Measurements from ENCODE around the gene CTAG1A.
A peak's percentile ranks its signal among the peaks of the same experiment; 100 is the strongest.
"Not testable (repeated sequence)": the region's sequence is repeated elsewhere in the genome, so short reads cannot be mapped to it uniquely, and the experiment has no call there.

Gene CTAG1A

GRCh38 chrX:154545673-154546274 is 39.2 kb upstream of the CTAG1A start:
- TF ChIP-seq, protein P1, sequence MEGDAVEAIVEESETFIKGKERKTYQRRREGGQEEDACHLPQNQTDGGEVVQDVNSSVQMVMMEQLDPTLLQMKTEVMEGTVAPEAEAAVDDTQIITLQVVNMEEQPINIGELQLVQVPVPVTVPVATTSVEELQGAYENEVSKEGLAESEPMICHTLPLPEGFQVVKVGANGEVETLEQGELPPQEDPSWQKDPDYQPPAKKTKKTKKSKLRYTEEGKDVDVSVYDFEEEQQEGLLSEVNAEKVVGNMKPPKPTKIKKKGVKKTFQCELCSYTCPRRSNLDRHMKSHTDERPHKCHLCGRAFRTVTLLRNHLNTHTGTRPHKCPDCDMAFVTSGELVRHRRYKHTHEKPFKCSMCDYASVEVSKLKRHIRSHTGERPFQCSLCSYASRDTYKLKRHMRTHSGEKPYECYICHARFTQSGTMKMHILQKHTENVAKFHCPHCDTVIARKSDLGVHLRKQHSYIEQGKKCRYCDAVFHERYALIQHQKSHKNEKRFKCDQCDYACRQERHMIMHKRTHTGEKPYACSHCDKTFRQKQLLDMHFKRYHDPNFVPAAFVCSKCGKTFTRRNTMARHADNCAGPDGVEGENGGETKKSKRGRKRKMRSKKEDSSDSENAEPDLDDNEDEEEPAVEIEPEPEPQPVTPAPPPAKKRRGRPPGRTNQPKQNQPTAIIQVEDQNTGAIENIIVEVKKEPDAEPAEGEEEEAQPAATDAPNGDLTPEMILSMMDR (IDR thresholded peaks at IDR 0.05; ENCODE audit: low read depth, low read length): no peak
- DNase-seq (ENCODE audit: extremely low read depth, low read depth): no peak

DNA sequence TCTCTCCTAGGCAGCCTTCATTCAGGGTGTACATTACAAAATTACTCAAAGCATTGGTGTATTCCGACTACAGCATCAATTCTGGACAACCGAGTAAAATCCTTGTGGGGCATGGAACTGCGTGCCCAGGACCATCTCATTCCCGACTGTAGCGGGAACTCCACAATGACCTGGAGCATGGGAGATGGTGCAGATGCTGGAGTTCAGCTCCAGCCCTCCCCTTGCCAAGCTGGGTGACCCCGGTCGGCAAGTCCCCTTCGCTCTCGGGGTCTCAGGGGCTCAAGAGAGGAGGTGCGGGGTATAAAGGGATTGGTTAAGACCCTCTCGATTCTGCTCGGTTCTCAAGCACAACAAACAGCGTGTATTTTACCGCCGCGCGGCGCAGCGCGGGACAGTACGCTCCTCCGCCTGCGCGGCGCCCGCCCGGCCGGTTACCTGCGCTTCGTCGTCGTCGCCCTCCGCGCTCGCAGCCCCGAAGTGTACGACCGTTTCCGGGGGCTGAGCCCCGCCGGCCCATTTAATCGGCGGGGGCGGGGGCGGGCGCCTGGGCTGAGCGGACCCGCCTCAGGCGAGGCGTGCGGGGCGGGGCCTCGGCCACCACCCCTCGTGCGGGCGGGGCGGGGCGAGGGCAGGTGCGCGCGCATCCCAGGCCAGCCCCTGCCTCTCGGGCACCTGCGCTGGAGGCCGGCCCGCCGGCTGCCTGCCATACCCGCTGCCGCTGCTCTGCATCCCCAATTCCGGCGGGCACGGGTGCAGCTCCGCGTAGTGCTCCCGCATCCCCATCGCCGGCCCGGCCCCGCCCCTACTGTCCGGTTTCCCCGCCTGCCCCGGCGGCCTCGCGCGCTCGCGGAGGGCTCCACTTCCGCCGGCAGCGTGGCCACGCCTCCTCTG is 38.3 kb upstream of the CTAG1A start, which contains the start of gene G6PD:
TSS of gene G6PD (minus strand) at position 493 of the 891 bp plus-strand sequence. CDS start 691 bp downstream, outside the sequence.
- DNase-seq (ENCODE audit: extremely low read depth, low read depth): no peak
- TF ChIP-seq, protein P1 (IDR thresholded peaks at IDR 0.05; ENCODE audit: low read depth, low read length): no peak

DNA sequence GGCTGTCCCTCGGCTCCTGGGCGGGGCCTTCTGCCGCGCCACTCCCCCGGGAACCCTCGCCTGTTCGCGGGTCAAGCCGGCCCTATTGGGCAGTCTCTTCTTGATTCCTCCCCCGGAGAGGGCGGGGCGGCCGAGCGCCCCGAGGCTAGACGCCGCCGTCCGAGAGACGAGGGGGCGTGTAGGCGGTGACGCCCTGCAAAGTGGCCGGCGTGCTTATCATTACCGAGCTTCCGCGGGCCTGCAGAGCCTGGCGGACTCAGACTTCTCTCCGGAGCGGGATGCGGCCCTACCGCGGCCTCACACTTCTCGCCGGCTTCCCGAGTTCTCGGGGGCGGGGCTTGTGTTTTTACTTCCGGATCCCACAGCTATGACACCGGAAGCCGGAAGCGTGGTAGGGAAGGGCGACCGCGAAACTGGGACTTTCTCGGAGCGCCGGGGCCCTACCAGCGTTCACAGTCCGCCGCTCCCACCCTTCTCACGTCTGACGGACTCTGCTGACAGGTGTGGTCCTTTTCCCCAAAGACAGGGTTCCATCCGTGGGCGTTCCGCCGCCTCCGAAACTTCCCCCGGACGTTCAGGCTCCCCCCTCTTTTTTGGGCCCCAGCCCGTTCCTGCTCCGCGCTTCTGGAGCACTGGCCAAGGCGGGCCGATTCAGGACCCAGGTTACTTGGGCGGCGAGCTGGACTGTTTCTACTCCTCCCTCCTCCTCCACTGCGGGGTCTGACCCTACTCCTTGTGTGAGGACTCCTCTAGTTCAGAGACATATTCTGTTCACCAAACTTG is 37.5 kb upstream of the CTAG1A start, which contains the start of gene IKBKG:
TSS of gene IKBKG (plus strand) at position 376 of the 783 bp plus-strand sequence. CDS start 4,383 bp downstream, outside the sequence.
- TF ChIP-seq, protein P1 (IDR thresholded peaks at IDR 0.05; ENCODE audit: low read depth, low read length): no peak

GRCh38 chrX:154548028-154548316 is 37.0 kb upstream of the CTAG1A start:
- TF ChIP-seq, protein P1 (IDR thresholded peaks at IDR 0.05; ENCODE audit: low read depth, low read length): no peak
- DNase-seq (ENCODE audit: extremely low read depth, low read depth): no peak

More for the DNA sequence above, 37.5 kb upstream of the CTAG1A start, which contains the start of gene IKBKG:
- DNase-seq (ENCODE audit: extremely low read depth, low read depth): peak; percentile 77

DNA sequence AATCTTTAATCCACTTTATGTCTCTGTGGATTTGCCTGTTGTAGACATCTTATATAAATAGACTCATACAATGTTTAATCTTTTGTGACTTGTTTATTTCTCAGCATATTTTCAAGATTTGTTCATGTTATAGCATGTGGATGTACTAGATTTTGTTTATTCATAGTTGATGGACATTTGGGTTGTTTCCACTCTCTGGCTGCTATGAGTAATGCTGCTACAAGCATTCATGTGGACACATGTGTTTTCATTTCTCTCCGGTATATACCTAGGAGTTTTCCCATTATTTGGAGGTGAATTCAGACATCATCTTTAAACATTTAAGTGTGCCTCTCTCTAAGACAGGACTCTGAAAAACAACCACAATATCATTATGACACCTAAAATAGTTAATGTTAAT is 35.2 kb upstream of the CTAG1A start:
- TF ChIP-seq, protein P1 (IDR thresholded peaks at IDR 0.05; ENCODE audit: low read depth, low read length): no peak
- no peak for DNase-seq (ENCODE audit: extremely low read depth, low read depth)

GRCh38 chrX:154552112-154552806 is 32.7 kb upstream of the CTAG1A start:
- DNase-seq (ENCODE audit: extremely low read depth, low read depth): not testable (repeated sequence)

GRCh38 chrX:154558060-154558690 is 26.8 kb upstream of the CTAG1A start:
- DNase-seq (ENCODE audit: extremely low read depth, low read depth): not testable (repeated sequence)

DNA sequence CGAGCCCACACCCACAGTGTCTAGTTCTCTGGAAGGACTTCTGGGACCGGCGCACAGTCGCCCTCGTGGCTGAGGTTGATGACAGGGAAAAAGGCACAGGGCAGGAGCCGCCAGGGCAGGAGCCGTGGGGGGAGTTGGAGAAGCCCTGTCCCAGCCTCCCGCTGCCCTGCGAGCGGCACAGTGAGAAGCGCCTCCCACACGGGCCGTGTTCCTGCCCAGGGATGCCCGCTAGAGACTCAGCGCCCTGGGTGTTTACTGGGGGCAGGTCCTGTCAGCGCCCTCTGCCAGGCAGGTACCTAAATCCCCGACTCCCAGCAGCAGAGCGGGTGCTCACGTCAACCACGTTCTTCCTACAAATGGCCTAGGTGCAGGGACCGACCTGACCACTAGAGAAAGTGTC is 26.0 kb upstream of the CTAG1A start:
- not testable (repeated sequence) for DNase-seq (ENCODE audit: extremely low read depth, low read depth)

- not testable (repeated sequence) for DNase-seq (ENCODE audit: extremely low read depth, low read depth)
Observed at GRCh38 chrX:154560326-154560725, 24.6 kb upstream of the CTAG1A start.

- not testable (repeated sequence) for DNase-seq (ENCODE audit: extremely low read depth, low read depth)
Observed at GRCh38 chrX:154562295-154562694, 22.6 kb upstream of the CTAG1A start.

- not testable (repeated sequence) for DNase-seq (ENCODE audit: extremely low read depth, low read depth)
Observed at GRCh38 chrX:154570361-154570760, 14.6 kb upstream of the CTAG1A start.

- not testable (repeated sequence) for DNase-seq (ENCODE audit: extremely low read depth, low read depth)
Observed at GRCh38 chrX:154573061-154573460, 11.9 kb upstream of the CTAG1A start.

Data from AG09319 (cell line).